ENCODE data around the gene DEF6. TPM values are rescaled to one million over a fixed set of nuclear protein-coding genes. Genes with fewer than 3 reads are reported as not detected.

The DEF6 gene
- total RNA-seq, 1 experiment from 2014 or later = 5.6 TPM

DNA sequence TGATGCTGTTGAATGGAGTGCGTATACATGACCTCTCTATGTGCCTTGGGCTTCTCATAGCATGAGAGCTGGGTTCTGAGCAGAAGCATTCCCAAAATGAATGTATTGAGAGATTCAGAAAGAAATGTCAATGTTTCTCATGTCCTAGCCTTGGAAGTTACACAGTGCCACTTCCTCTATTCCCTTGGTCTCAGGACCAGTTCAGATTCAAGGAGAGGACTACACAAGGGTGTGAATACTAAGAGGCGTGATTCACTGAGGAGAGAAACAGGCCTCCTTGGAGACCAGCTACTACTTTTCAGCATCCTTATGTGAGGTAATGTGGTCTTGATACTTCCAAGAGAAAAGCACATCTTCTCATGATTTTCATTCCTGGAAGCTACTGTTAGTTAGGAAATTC lies 55.1 kb downstream of the DEF6 start:
- Histone ChIP-seq H3K18ac (ENCODE audit: insufficient read length, low read depth, low read length) (no peak overlapping the region), H2BK120ac (ENCODE audit: low read depth, low read length, poor library complexity, severe bottlenecking) (no peak overlapping the region), H3K4me2 (ENCODE audit: insufficient read depth, insufficient read length, low read length) (no peak overlapping the region), H3K4me1 (ENCODE audit: insufficient read depth, low read length) (no peaks in the 10 kb centered on the region), H3T11ph (ENCODE audit: low read length) (no peak overlapping the region), H2AFZ (ENCODE audit: low read length) (no peak overlapping the region), H3K9ac (ENCODE audit: extremely low read depth, insufficient read length, low read length) (no peak overlapping the region), H3K9me3 (ENCODE audit: control insufficient read depth, low read depth, low read length) (no peaks in the 10 kb centered on the region), H3K79me2 (ENCODE audit: insufficient read depth, low read length) (no peaks in the 10 kb centered on the region), H2BK12ac (ENCODE audit: insufficient read length, low read depth, low read length) (no peak overlapping the region), H4K20me1 (ENCODE audit: control insufficient read depth, insufficient read depth, insufficient read length) (no peaks in the 10 kb centered on the region), H3K4ac (ENCODE audit: low read depth, low read length) (no peak overlapping the region), H3K23ac (ENCODE audit: insufficient read length, low read depth, low read length) (no peak overlapping the region), H3K79me1 (ENCODE audit: insufficient read depth, low read depth, low read length, poor library complexity, severe bottlenecking) (no peaks in the 10 kb centered on the region), H4K91ac (ENCODE audit: insufficient read length, low read depth, low read length) (no peak overlapping the region), H4K5ac (ENCODE audit: insufficient read length, low read depth, low read length) (no peak overlapping the region), H2BK20ac (ENCODE audit: low read depth, low read length, poor library complexity, severe bottlenecking) (no peak overlapping the region), H3K27me3 (ENCODE audit: insufficient read depth, low read length) (no peaks in the 10 kb centered on the region), H4K8ac (replicated peaks; ENCODE audit: insufficient read length, low read depth, low read length) (no peak overlapping the region), H3K23me2 (ENCODE audit: insufficient read length, low read depth, low read length, poor library complexity, severe bottlenecking) (no peaks in the 10 kb centered on the region), H2AK5ac (ENCODE audit: insufficient read length, low read length) (no peak overlapping the region), H3K27ac (ENCODE audit: insufficient read length, low read depth, low read length) (no peak overlapping the region), H3K56ac (ENCODE audit: insufficient read length, low read depth, low read length) (no peak overlapping the region), H2BK5ac (ENCODE audit: insufficient read length, low read length) (no peak overlapping the region), H3K14ac (ENCODE audit: insufficient read depth, low read length) (no peak overlapping the region), H2BK15ac (ENCODE audit: low read depth, low read length) (no peak overlapping the region)
- no peak for DNase-seq
- no peaks in the 10 kb centered on the region for H3K27me3 Mint-ChIP-seq (ENCODE audit: low read depth)
- WGBS (ENCODE audit: extremely low coverage, insufficient read length, low lambda C conversion rate) = no CpG with 5 or more reads among the region's 2 CpGs
- H3K27ac Mint-ChIP-seq = no peak overlapping the region; a peak in 1 of 7 replicates
- TF ChIP-seq CTCF (conservative IDR thresholded peaks at IDR 0.05) = no peak
- no peaks in the 10 kb centered on the region for H3K9me3 Mint-ChIP-seq
- peaks cover 31 to 70% (median 66%) of the 10 kb centered on the region in 3 experiments for H3K36me3 Mint-ChIP-seq (ENCODE audit: insufficient read depth in 1 of 3, low read depth in 3 of 3)
- no peak overlapping the region for H3K4me3 Mint-ChIP-seq
- no peaks in the 10 kb centered on the region for H3K4me1 Mint-ChIP-seq
